Measurements from ENCODE around the gene CAMTA1. TPM values are rescaled to one million over a fixed set of nuclear protein-coding genes. Genes with fewer than 3 reads are reported as not detected.

Gene CAMTA1
- total RNA-seq, 2 experiments from 2014 or later = 43.9 to 73.3 TPM

DNA sequence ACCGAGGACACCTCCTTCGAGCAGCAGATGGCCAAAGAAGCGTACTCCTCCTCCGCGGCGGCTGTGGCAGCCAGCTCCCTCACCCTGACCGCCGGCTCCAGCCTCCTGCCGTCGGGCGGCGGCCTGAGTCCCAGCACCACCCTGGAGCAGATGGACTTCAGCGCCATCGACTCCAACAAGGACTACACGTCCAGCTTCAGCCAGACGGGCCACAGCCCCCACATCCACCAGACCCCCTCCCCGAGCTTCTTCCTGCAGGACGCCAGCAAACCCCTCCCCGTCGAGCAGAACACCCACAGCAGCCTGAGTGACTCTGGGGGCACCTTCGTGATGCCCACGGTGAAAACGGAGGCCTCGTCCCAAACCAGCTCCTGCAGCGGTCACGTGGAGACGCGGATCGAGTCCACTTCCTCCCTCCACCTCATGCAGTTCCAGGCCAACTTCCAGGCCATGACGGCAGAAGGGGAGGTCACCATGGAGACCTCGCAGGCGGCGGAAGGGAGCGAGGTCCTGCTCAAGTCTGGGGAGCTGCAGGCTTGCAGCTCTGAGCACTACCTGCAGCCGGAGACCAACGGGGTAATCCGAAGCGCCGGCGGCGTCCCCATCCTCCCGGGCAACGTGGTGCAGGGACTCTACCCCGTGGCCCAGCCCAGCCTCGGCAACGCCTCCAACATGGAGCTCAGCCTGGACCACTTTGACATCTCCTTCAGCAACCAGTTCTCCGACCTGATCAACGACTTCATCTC, 879.1 kb downstream of the CAMTA1 start:
- POLR2A ChIA-PET = no interaction called here
- TF ChIP-seq CTCF (conservative IDR thresholded peaks at IDR 0.05; ENCODE audit: low read length) (no peak), EZH2phosphoT487 (IDR thresholded peaks at IDR 0.05; ENCODE audit: borderline replicate concordance, low read depth, low read length) (no peak)
- no TSS peak for BruUV-seq (replicated peaks)

DNA sequence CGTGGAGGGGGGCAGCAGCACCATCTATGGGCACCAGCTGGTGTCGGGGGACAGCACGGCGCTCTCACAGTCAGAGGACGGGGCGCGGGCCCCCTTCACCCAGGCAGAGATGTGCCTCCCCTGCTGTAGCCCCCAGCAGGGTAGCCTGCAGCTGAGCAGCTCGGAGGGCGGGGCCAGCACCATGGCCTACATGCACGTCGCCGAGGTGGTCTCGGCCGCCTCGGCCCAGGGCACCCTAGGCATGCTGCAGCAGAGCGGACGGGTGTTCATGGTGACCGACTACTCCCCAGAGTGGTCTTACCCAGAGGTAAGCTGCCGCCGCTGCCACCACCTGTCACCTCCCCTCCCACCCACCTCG, 879.6 kb downstream of the CAMTA1 start:
- no peak for DNase-seq (ENCODE audit: low spot score)
- CTCF ChIA-PET (ENCODE audit: unreplicated experiment) = no interaction called here
- H3K4me3 ChIP-seq (ENCODE audit: low read depth, low read length, poor library complexity, severe bottlenecking) = no peak overlapping the region
- intact Hi-C loops (cut with micrococcal nuclease; ENCODE audit: unreplicated experiment) = no loop called here
- TF ChIP-seq EZH2phosphoT487 (IDR thresholded peaks at IDR 0.05; ENCODE audit: borderline replicate concordance, low read depth, low read length) (no peak), CTCF (conservative IDR thresholded peaks at IDR 0.05; ENCODE audit: low read length) (no peak)
- no TSS peak for BruUV-seq (replicated peaks)
- H3K79me2 ChIP-seq (ENCODE audit: insufficient read depth, low read depth, low read length) = no peaks in the 10 kb centered on the region
- no peaks in the 10 kb centered on the region for H3K36me3 ChIP-seq (ENCODE audit: insufficient read depth, low read length)
- H3K4me1 ChIP-seq (ENCODE audit: insufficient read depth, low read length, poor library complexity, severe bottlenecking) = no peaks in the 10 kb centered on the region
- no peak overlapping the region for H3K4me2 ChIP-seq (ENCODE audit: low read length)
- H3K9me3 ChIP-seq (ENCODE audit: low read length) = no peaks in the 10 kb centered on the region
- H3K9me2 ChIP-seq (ENCODE audit: insufficient read depth, low read length) = no peaks in the 10 kb centered on the region
- POLR2A ChIA-PET = no interaction called here
- H2AFZ ChIP-seq (ENCODE audit: low read length) = no peak overlapping the region
- no peaks in the 10 kb centered on the region for H4K20me1 ChIP-seq (ENCODE audit: insufficient read depth, low read length)
- no peak overlapping the region for H3K27ac ChIP-seq (ENCODE audit: low read depth, low read length, poor library complexity, severe bottlenecking)

More for the DNA sequence above, 879.1 kb downstream of the CAMTA1 start:
- intact Hi-C loops (cut with micrococcal nuclease; ENCODE audit: unreplicated experiment) = no loop called here
- H3K4me3 ChIP-seq (ENCODE audit: low read depth, low read length, poor library complexity, severe bottlenecking) = no peak overlapping the region
- no peak overlapping the region for H3K4me2 ChIP-seq (ENCODE audit: low read length)
- H3K36me3 ChIP-seq (ENCODE audit: insufficient read depth, low read length) = no peaks in the 10 kb centered on the region
- no peaks in the 10 kb centered on the region for H3K9me2 ChIP-seq (ENCODE audit: insufficient read depth, low read length)
- no peaks in the 10 kb centered on the region for H3K79me2 ChIP-seq (ENCODE audit: insufficient read depth, low read depth, low read length)
- no peak for DNase-seq (ENCODE audit: low spot score)
- no peaks in the 10 kb centered on the region for H3K9me3 ChIP-seq (ENCODE audit: low read length)
- CTCF ChIA-PET (ENCODE audit: unreplicated experiment) = no interaction called here
- no peak overlapping the region for H3K27ac ChIP-seq (ENCODE audit: low read depth, low read length, poor library complexity, severe bottlenecking)
- H2AFZ ChIP-seq (ENCODE audit: low read length) = no peak overlapping the region
- no peaks in the 10 kb centered on the region for H3K4me1 ChIP-seq (ENCODE audit: insufficient read depth, low read length, poor library complexity, severe bottlenecking)
- no peaks in the 10 kb centered on the region for H4K20me1 ChIP-seq (ENCODE audit: insufficient read depth, low read length)

GRCh38 chr1:7666249-7666648, 881.0 kb downstream of the CAMTA1 start:
- CTCF ChIA-PET (ENCODE audit: unreplicated experiment) = interaction anchor here (1.0 kb wide), 1 partner anchor 11 kb away, joined by 3 read pairs; no protein-coding TSS in a partner anchor
- Histone ChIP-seq H3K4me3 (ENCODE audit: low read depth, low read length, poor library complexity, severe bottlenecking) (no peak overlapping the region), H3K9me3 (ENCODE audit: low read length) (no peaks in the 10 kb centered on the region), H3K9me2 (ENCODE audit: insufficient read depth, low read length) (no peaks in the 10 kb centered on the region), H3K79me2 (ENCODE audit: insufficient read depth, low read depth, low read length) (no peaks in the 10 kb centered on the region), H3K27ac (ENCODE audit: low read depth, low read length, poor library complexity, severe bottlenecking) (no peak overlapping the region), H2AFZ (ENCODE audit: low read length) (no peak overlapping the region), H3K4me2 (ENCODE audit: low read length) (no peak overlapping the region), H3K4me1 (ENCODE audit: insufficient read depth, low read length, poor library complexity, severe bottlenecking) (no peaks in the 10 kb centered on the region), H4K20me1 (ENCODE audit: insufficient read depth, low read length) (no peaks in the 10 kb centered on the region), H3K36me3 (ENCODE audit: insufficient read depth, low read length) (no peaks in the 10 kb centered on the region)
- POLR2A ChIA-PET = interaction anchor here (0.7 kb wide), 1 partner anchor 751 kb away, joined by 3 read pairs; no protein-coding TSS in a partner anchor
- TF ChIP-seq EZH2phosphoT487 (IDR thresholded peaks at IDR 0.05; ENCODE audit: borderline replicate concordance, low read depth, low read length) = no peak
- no peak for TF ChIP-seq CTCF (conservative IDR thresholded peaks at IDR 0.05; ENCODE audit: low read length)
- BruUV-seq (replicated peaks) = no TSS peak
- intact Hi-C loops (cut with micrococcal nuclease; ENCODE audit: unreplicated experiment) = no loop called here
- DNase-seq (ENCODE audit: low spot score) = no peak
